Neural cell (in vitro differentiated cells): ENCODE data around the gene CFAP68. TPM values are rescaled to one million over a fixed set of nuclear protein-coding genes. Genes with fewer than 3 reads are reported as not detected.
A peak's percentile ranks its signal among the peaks of the same experiment; 100 is the strongest.

Experiments used
- H2AFZ ChIP-seq: fragments of 200-600, 300-800 bp; sonication (generic), shearing (Covaris generic); 2 replicates; pipeline ENCODE4 v1.6.0; 2014; ENCODE audit warnings: low read depth, mild to moderate bottlenecking, antibody characterized with exemption, low read length, moderate library complexity
- H3F3A ChIP-seq: fragments of 200-600 bp; shearing (Covaris generic); 2 replicates; pipeline ENCODE4 v1.6.1; 2016; ENCODE audit warnings: mild to moderate bottlenecking, moderate library complexity, mixed read lengths, antibody characterized with exemption, low read length; ENCODE audit not compliant: insufficient read depth, poor library complexity, severe bottlenecking
- H3K27ac ChIP-seq: fragments of 200-600, 300-800 bp; sonication (generic), shearing (Covaris generic); 2 replicates; pipeline ENCODE4 v1.5.1; 2014; ENCODE audit warnings: mild to moderate bottlenecking, low read length, moderate library complexity
- H3K27me3 ChIP-seq: fragments of 300-800, 200-600 bp; sonication (generic), shearing (Covaris generic); 2 replicates; pipeline ENCODE4 v1.6.0; 2014; ENCODE audit warnings: mild to moderate bottlenecking, low read depth, low read length, moderate library complexity; ENCODE audit not compliant: insufficient read depth
- H3K36me3 ChIP-seq: fragments of 300-800, 200-600 bp; sonication (generic), shearing (Covaris generic); 2 replicates; pipeline ENCODE4 v1.5.1; 2014; ENCODE audit warnings: mild to moderate bottlenecking, antibody characterized with exemption, low read length, moderate library complexity; ENCODE audit not compliant: insufficient read depth
- H3K4me2 ChIP-seq: fragments of 300-800, 200-600 bp; sonication (generic), shearing (Covaris generic); 2 replicates; pipeline ENCODE4 v1.6.0; 2014; ENCODE audit warnings: mild to moderate bottlenecking, low read length
- H3K4me3 ChIP-seq: fragments of 300-800, 200-600 bp; sonication (generic), shearing (Covaris generic); 2 replicates; pipeline ENCODE4 v1.5.1; 2014; ENCODE audit warnings: mild to moderate bottlenecking, low read length, moderate library complexity
- H3K79me2 ChIP-seq: fragments of 200-600 bp; shearing (Covaris generic); replicated peaks from 2 replicates; pipeline ENCODE4 v1.6.0; 2014; ENCODE audit warnings: mild to moderate bottlenecking, low read length, moderate library complexity; ENCODE audit not compliant: insufficient read depth
- H3K9ac ChIP-seq: fragments of 300-800, 200-600 bp; sonication (generic), shearing (Covaris generic); 2 replicates; pipeline ENCODE4 v1.6.1; 2016; ENCODE audit warnings: mild to moderate bottlenecking, low read length, mixed read lengths
- H3K9me2 ChIP-seq: fragments of 200-600 bp; shearing (Covaris generic); 2 replicates; pipeline ENCODE4 v1.6.1; 2016; ENCODE audit warnings: mild to moderate bottlenecking, low read length, mixed read lengths; ENCODE audit not compliant: insufficient read depth
- H3K9me3 ChIP-seq: fragments of 200-600, 300-800 bp; sonication (generic), shearing (Covaris generic); 2 replicates; pipeline ENCODE4 v1.6.1; 2016; ENCODE audit warnings: mild to moderate bottlenecking, mixed run types, low read length, moderate library complexity, mixed read lengths
- H4K20me1 ChIP-seq: fragments of 200-600 bp; shearing (Covaris generic); 2 replicates; pipeline ENCODE4 v1.6.1; 2016; ENCODE audit warnings: mild to moderate bottlenecking, mixed run types; ENCODE audit not compliant: insufficient read depth
- CTCF ChIP-seq: fragments of 450-650 bp; IDR thresholded peaks from 2 replicates; pipeline ENCODE4 v1.5.1; 2014; ENCODE audit warnings: antibody characterized with exemption, mild to moderate bottlenecking, moderate library complexity; ENCODE audit not compliant: poor library complexity, severe bottlenecking
- EP300 ChIP-seq: fragments of 450-650 bp; conservative IDR thresholded peaks from 2 replicates; pipeline ENCODE4 v1.6.1; 2014; ENCODE audit warnings: antibody characterized with exemption, mild to moderate bottlenecking, moderate library complexity; ENCODE audit not compliant: poor library complexity, severe bottlenecking
- EZH2 ChIP-seq: fragments of 200-600, 300-800 bp; shearing (Covaris generic), sonication (generic); IDR thresholded peaks from 2 replicates; pipeline ENCODE4 v1.6.1; 2014; ENCODE audit warnings: antibody characterized with exemption, low read length, borderline replicate concordance, mild to moderate bottlenecking; ENCODE audit not compliant: insufficient read depth, poor library complexity, severe bottlenecking
- MXI1 ChIP-seq: fragments of 450-650 bp; conservative IDR thresholded peaks from 2 replicates; pipeline ENCODE4 v1.6.1; 2014; ENCODE audit warnings: antibody characterized with exemption, mild to moderate bottlenecking; ENCODE audit not compliant: poor library complexity, severe bottlenecking
- POLR2AphosphoS5 ChIP-seq: IDR thresholded peaks from 2 replicates; pipeline ENCODE4 v1.6.1; 2012
- RAD21 ChIP-seq: fragments of 450-650 bp; conservative IDR thresholded peaks from 2 replicates; pipeline ENCODE4 v1.6.1; 2014; ENCODE audit warnings: antibody characterized with exemption, mild to moderate bottlenecking, moderate library complexity
- REST ChIP-seq: IDR thresholded peaks from 2 replicates; pipeline ENCODE4 v1.6.1; 2012; ENCODE audit warnings: borderline replicate concordance
- SMC3 ChIP-seq: fragments of 450-650 bp; conservative IDR thresholded peaks from 2 replicates; pipeline ENCODE4 v1.6.1; 2014; ENCODE audit warnings: antibody characterized with exemption, mild to moderate bottlenecking, moderate library complexity; ENCODE audit not compliant: poor library complexity
- TAF1 ChIP-seq: IDR thresholded peaks from 2 replicates; pipeline ENCODE4 v1.6.1; 2012; ENCODE audit warnings: low read depth
- polyA plus RNA-seq: library from polyadenylated mRNA; depleted of rRNA; stranded (reverse); fragments of >200 nt; gene quantifications from 2 replicates; pipeline ENCODE4 v1.2.3, GENCODE V29; 2014

The CFAP68 gene
- polyA plus RNA-seq, 1 donor from 2014 or later, result 28.1 TPM

DNA sequence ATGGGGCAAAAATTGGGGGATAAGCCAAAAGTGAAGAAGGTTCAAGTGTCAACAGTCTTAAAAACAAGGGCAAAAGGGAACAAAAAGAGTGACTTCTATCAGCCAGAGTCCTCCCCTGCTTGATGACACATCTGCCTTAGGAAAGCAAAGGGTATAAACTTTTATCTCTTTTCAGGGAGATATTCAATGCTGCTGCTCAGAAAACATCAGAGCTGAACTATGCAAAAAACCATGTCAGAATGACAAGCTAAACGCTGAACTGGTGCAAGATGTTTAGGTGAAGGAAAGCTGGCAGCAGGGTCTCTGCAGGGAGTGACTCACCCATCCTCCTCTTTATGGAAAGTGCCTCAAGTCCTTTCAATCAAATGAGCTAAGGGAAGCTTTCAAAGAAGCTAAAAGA, 32.7 kb upstream of the CFAP68 start:
- H2AFZ ChIP-seq, result no peak overlapping the region
- no peaks in the 10 kb centered on the region for H3K9me2 ChIP-seq
- H3F3A ChIP-seq, result peaks cover 3% of the 10 kb centered on the region
- H3K36me3 ChIP-seq, result no peaks in the 10 kb centered on the region
- no peaks in the 10 kb centered on the region for H4K20me1 ChIP-seq
- H3K9me3 ChIP-seq, result no peaks in the 10 kb centered on the region
- H3K9ac ChIP-seq, result peak overlapping the region; percentile 24
- H3K79me2 ChIP-seq, result no peaks in the 10 kb centered on the region
- peak overlapping the region; percentile 65 for H3K27ac ChIP-seq
- no peaks in the 10 kb centered on the region for H3K27me3 ChIP-seq
- TF ChIP-seq MXI1 (no peak), RAD21 (no peak), EP300 (peak; percentile 82), EZH2 (no peak), REST (peak; percentile 38), TAF1 (no peak), POLR2AphosphoS5 (peak; percentile 38), CTCF (no peak), SMC3 (no peak)
- H3K4me2 ChIP-seq, result peak overlapping the region; percentile 20
- peak overlapping the region; percentile 43 for H3K4me3 ChIP-seq

- H3K27ac ChIP-seq, result no peak overlapping the region
- no peaks in the 10 kb centered on the region for H3K36me3 ChIP-seq
Observed at GRCh38 chr11:111849631-111850030, 29.7 kb upstream of the CFAP68 start.

More at GRCh38 chr11:111849631-111850030, 29.7 kb upstream of the CFAP68 start:
- Histone ChIP-seq H3K4me2 (no peak overlapping the region), H2AFZ (no peak overlapping the region), H3K27me3 (no peaks in the 10 kb centered on the region), H3F3A (peaks cover 3% of the 10 kb centered on the region), H4K20me1 (no peaks in the 10 kb centered on the region), H3K9ac (no peak overlapping the region), H3K9me2 (no peaks in the 10 kb centered on the region), H3K9me3 (no peaks in the 10 kb centered on the region), H3K4me3 (no peak overlapping the region), H3K79me2 (no peaks in the 10 kb centered on the region)
- TF ChIP-seq CTCF, result no peak
- TF ChIP-seq EZH2, result no peak
- no peak for TF ChIP-seq TAF1
